Peyer's patch (tissue), 4 donors: ENCODE data around the gene POLA1.

ENCODE experiments used
- POLR2A ChIP-seq, 2 donors: fragments of 450-650 bp; IDR thresholded peaks; one replicate each; pipeline ENCODE4 v1.5.1; 2017; ENCODE audit warnings: antibody characterized with exemption in 2 of 2, mild to moderate bottlenecking in 2 of 2, moderate library complexity in 2 of 2
- TF ChIP-seq, protein P1 (sequence below), 6 experiments: fragments of 450-650 bp in 4 of 6; fragments of 200-600 bp in 2 of 6; sonication (generic) in 1 of 6; IDR thresholded peaks; one replicate each; pipeline ENCODE4 v1.5.1; 2017 to 2019; ENCODE audit warnings: antibody characterized with exemption in 6 of 6, mild to moderate bottlenecking in 3 of 6, moderate library complexity in 1 of 6

DNA sequence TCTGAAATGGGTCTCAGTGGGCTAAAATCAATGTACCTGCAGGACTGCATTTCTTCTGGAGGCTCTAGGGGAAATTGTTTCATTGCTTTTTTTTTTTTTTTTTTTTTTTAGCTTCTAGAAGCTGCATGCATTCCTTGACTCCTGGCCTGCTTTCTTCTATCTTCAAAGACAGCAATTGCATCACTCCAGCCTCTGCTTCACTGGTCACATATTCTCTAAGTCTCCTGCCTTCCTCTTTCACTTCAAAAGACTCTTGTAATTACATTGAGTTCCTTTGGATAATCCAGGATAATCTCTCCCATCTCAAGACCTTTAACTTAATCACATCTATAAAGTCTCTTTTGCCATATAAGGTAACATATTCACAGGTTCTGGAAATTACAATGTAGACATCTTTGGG lies 35.3 kb upstream of the POLA1 start:
- TF ChIP-seq, protein P1, sequence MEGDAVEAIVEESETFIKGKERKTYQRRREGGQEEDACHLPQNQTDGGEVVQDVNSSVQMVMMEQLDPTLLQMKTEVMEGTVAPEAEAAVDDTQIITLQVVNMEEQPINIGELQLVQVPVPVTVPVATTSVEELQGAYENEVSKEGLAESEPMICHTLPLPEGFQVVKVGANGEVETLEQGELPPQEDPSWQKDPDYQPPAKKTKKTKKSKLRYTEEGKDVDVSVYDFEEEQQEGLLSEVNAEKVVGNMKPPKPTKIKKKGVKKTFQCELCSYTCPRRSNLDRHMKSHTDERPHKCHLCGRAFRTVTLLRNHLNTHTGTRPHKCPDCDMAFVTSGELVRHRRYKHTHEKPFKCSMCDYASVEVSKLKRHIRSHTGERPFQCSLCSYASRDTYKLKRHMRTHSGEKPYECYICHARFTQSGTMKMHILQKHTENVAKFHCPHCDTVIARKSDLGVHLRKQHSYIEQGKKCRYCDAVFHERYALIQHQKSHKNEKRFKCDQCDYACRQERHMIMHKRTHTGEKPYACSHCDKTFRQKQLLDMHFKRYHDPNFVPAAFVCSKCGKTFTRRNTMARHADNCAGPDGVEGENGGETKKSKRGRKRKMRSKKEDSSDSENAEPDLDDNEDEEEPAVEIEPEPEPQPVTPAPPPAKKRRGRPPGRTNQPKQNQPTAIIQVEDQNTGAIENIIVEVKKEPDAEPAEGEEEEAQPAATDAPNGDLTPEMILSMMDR (IDR thresholded peaks at IDR 0.05) = no peak
- TF ChIP-seq POLR2A (IDR thresholded peaks at IDR 0.05) = no peak
